Right hindlimb (tissue), 1 donor: ENCODE measurements around the gene USP32.
"Not testable (repeated sequence)": the region's sequence is repeated elsewhere in the genome, so short reads cannot be mapped to it uniquely, and the experiment has no call there.

Experiments used
- DNase-seq: peaks from one replicate; pipeline ENCODE4 v3.0.0-alpha.2; 2018

Gene USP32

DNA sequence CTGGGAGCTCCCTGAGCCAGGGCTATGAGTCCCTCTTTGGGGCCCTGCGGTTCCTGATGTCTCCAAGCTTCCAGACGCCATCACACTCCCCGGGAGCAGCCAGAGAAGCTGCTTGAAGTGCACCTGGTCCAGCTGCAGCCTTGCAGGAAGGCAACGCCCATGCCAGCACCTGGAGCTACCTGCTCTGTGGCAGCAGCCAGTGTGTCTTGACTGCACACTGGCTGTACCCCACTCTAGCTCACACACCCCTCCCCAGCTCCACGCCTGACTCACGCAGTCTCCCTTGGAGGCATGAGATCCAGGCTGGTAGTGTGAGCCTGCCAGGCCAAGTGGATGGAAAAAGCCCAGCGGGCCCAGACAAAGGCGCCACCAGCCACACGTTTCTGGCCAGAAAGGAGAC is 63.3 kb downstream of the USP32 start:
- DNase-seq, result no peak

DNA sequence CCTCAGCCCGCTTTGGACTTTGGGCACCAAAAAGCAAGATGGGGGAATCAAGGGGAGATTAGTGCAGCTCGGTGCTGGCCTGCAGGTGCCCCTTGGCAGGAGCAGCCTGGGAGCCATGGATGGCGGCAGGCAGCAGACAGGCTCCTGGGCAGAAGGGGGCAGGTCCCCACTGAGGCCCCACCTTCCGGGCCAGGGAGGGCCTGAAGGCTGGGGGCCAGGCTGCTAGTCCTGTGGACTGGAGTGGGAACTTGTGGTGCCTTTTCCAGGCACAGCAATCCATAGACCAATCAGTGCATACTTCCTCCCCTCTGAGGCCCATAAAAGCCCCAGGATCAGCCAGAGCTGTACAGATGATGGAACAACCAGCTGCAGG is 64.0 kb downstream of the USP32 start:
- DNase-seq, result no peak

DNA sequence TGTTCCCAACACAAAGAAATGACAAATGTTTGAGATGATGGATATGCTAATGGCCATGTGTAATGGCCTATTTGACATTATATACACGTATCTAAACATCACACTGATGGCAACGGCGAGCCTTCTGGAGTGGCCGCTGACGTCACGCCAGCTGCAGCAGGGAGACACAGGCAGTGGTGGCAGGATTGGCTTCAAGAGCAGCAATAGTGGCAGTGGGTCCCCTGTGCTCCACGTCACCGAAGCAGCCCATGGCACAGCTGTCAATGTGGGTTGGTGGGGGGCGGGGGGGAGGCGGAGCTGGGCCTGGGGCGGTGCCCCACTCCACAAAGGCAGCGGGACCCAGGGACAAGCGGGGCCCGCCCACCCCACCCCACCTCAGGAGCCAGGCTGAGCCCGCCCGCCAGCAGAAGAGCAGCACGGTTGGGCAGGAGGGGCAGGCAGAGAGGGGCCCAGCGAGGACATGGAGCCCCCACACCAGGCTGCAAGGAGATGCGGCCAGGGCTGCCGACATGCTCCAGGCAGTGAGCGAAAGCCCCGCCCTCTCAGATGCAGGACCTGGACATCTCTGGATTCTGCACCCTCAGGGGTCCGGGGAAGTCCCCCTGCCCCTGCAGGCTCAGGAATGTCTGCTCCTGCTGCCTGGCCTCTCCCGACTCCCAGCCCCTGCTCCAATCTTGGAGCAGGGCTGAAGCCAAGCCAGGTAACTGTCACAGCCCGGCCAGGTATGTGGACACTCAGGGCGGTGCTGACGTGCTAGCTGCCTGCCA is 64.6 kb downstream of the USP32 start:
- DNase-seq, result no peak

DNA sequence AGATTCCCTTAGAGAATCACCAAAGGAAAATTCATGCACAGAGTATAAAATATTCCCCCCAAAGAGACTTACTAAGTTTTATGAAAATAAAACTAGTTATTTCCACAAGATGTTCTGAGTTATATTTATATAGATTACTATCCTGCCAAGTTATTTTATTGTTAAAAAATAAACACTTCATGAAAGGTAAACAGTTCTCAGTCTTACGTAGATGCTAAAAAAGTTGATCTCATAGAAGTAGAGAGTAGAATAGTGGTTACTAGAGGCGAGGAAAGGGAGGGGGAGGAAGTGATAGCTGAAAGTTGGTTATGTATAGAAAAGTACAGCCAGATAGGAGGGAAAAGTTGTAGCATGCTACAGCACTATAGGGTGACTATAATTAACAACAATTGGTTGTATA is 65.2 kb downstream of the USP32 start:
- no peak for DNase-seq

DNA sequence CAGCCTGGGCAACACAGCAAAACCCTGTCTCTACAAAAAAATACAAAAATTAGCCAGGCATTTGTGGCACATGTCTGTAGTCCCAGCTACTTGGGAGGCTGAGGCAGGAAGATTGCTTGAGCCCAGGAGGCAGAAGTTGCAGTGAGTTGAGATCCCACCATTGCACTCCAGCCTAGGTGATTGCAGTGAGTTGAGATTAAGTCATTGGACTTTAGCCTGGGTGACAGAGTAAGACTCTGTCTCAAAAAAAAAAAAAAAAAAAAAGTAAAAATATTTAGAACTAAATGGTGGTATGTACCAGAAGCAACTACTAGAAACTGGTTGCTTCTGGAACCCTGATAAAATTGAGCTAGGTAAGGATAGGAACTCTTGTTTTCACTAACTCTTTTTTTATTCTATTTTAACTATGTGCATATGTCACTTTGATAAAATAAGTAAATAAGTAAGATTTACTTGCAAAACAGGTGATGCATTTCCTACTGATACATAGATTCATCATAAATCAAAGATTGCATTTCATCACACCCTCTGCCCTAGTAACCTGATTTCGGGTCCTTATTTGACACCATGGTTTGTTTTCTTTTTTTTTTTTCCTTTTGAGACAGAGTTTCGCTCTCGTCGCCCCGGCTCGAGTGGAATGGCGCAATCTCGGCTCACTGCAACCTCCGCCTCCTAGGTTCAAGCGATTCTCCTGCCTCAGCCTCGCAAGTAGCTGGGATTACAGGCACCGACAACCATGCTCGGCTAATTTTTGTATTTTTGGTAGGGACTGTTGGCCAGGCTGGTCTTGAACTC is 66.0 kb downstream of the USP32 start:
- no peak for DNase-seq

DNA sequence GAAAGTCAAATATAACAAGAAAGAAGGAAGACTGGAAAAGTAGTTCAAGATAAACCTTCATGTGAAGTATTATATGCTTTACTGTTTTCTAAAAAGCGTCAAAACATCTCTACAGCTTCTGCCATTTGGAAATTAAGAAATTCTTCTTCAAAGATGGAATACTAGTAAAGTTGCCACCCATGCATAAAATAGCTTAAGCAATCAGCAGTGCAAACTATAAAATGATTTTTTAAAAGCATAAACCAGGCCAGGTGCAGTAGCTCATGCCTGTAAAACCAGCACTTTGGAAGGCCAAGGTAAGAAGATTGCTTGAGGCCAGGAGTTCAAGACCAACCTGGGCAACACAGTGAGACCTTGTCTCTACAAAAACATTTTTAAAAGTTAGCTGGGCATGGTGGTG is 68.2 kb downstream of the USP32 start:
- no peak for DNase-seq

DNA sequence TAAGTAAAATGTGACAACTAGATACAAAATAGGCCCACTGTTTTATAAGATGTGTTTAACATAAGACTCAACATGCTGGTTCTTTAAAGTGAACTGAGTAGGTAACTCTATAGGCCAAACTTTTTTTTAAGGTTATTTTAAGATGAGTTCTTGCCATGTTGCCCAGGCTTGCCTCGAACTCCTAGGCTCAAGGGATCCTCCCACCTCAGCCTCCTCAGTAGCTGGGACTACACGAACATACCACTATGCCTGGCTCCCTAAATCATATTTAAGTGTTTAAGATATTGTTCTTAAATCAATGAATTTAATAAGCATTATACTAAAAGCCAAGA is 69.9 kb downstream of the USP32 start:
- DNase-seq, result no peak

DNA sequence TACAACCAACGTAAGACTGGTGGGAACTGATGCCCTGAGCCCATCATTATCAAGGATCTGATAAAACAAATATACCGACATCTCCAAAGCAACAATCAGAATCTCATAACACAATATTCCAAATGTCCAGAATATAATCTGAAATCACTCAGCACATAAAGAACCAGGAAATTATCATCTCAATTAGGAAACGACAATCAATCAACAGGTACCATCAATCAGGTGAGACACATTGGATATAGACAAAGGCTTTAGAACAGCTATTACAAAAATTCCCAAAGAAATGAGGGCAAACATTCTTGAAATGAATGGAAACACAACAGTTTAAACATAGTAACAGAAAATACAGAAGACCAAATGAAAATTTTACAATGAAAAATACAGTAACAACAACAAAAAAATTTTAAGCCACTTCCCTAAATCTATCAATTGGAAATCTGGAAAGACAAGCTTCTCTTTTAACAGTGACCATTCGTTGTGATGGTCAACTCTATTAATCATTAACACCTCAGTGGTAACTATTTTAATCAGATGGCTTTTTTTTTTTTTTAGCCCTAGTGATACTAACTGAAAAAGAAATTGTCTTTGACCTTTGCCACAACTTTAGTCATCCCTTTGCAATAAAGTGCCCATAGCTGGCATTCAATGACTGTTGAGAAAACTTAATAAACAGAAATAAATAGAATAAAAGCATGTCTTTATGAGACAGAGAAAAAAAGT is 70.4 kb downstream of the USP32 start:
- no peak for DNase-seq

DNA sequence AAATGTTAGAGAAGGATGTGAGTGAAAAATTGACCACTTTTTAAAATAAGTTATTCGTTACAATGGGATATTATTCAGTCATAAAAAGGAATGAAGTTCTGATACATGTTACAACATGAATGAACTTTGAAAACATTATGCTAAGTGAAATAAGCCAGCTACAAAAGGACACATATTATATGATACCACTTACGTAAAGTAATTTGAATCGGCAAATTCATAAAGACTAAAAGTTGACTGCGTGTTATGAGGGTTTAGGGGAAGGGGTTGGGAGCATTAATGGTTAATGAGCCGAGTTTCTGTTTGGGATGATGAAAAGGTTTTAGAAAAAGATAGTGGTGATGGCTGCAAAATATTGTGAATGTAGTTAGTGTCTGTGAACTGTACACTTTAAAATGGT is 73.1 kb downstream of the USP32 start:
- DNase-seq, result no peak

DNA sequence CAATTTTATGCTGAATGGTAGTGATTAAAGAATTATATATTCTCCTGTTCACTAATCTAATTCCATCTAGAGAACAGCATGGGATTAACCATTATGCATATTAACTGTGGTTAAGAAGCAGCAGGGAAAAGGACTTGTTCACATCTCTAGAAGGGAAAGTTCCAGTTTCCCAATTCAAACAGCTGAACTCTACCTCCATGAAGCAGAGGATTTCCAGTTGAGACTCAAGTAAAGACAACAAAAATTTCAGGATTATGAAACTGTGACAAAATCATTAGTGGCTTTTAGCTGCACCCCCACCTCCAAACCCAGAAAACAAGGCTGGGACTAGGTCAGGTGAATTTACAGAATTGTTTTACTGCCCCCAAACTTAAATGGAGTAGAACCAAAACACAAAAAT is 73.6 kb downstream of the USP32 start:
- no peak for DNase-seq

DNA sequence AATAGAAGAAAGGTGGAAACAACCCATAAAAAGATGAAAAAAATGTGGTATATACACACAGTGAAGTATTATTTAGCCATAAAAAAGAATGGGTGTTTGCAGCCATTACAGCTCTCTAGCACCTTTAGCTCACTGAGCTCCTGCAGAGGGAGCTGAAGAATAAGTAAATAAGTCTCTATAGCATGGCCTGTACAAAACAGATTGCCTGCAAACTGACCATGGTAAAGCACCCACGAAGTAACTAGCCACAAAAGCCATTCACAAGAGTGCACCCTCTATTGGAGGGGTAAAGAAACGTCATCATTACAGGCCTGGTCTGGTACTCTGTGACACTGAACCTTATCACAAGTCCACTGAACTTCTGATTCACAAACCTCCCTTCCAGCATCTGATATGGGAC is 76.3 kb downstream of the USP32 start:
- no peak for DNase-seq

DNA sequence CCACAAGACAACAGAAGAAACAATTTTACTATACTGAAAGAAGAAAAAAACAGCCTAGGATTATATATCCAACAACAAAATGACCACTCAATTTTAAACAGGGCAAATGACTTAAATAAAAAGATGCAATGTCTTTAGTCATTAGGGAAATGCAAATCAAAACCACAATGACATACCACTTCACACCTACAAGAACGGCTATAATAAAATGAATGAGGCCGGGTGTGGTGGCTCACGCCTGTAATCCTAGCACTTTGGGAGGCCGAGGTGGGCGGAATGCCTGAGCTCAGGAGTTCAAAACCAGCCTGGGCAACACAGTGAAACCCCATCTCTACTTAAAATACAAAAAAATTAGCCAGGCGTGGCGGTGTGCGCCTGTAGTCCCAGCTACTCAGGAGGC is 77.0 kb downstream of the USP32 start:
- not testable (repeated sequence) for DNase-seq

DNA sequence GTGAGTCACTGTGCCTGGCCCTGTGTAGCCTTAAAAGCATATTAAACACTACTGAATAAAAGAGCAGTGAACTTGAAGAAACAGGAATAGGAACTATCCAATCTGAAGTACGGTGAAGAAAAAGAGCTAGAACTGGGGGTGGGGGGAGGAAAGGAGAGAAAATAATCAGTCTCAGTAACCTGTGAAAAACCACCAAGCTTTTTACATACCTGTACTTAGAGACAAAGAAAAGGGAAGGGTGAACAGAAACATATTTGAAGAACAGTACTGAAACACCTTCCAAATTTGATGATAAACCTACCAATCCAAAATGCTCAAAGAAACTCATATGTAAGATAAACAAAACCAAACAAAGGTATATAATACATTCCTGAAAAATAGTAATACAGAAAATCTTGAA is 77.5 kb downstream of the USP32 start:
- no peak for DNase-seq

DNA sequence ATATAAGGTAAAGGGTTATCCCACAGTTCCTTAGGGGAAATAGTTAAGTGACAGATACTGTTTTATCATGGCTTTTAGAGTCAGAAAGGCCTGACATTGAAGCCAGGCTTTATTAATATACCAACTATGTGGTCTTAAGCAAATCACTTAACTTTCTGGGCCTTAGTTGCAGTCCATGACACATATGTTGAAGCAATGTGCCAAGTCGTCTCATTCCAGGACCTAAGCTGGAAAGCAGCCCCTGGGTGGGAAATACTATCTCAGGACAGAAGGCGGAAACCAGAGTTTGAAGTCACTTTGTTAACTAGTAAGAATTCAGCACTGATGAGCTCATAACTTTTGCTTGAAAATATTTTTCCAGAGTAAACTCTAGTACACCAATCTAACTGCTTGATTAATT is 80.0 kb downstream of the USP32 start:
- DNase-seq, result peak; percentile 24

DNA sequence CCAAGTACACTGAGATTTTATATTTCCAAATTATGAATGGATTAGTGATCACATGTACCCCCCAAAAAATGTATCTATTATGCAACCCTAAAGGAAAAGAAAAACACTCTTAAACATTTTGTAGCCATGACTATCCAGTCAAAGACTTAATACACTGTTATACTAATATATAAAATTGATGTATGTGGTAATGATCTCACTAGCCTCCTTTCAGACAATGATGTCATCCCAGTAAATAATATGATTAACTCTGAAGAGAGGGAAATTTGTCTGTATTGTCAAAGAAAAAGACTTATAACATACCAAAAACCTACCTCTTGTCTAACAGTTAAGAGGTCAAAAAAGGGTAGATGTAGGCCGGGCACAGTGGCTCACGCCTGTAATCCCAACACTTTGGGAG is 80.7 kb downstream of the USP32 start:
- no peak for DNase-seq

DNA sequence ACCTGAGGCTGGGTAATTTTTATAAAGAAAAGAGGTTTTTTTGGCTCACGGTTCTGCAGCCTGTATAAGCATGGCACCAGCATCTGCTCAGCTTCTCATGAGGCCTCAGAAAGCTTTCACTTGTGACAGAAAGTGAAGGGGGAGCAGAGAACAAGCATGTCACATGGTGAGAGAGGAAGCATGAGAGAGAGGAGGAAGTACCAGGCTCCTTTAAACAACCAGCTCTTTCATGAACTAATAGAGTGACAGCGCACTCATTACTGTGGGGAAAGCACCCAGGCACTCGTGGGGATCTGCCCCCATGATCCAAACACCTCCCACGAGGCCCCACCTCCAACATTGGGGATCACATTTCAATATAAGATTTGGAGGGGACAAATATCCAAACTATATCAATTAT is 86.8 kb downstream of the USP32 start:
- DNase-seq, result no peak

DNA sequence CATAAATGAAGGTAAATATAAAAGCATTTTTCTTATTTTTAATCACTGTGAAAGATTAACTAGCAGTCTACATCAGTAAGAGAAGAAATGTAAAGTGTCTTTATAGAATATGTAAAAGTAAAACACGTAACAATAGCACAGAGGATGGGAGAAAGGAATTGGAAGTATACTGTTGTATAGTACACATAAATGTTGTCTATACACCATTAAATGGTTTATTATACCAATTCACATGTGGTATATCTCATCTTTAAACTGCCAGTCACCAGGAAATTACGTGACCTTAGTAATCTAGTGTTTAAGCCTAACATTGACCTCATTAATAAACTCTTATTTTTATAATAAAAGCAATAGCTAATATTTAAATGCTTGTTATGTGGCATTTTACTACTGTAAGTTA is 87.4 kb downstream of the USP32 start:
- no peak for DNase-seq

DNA sequence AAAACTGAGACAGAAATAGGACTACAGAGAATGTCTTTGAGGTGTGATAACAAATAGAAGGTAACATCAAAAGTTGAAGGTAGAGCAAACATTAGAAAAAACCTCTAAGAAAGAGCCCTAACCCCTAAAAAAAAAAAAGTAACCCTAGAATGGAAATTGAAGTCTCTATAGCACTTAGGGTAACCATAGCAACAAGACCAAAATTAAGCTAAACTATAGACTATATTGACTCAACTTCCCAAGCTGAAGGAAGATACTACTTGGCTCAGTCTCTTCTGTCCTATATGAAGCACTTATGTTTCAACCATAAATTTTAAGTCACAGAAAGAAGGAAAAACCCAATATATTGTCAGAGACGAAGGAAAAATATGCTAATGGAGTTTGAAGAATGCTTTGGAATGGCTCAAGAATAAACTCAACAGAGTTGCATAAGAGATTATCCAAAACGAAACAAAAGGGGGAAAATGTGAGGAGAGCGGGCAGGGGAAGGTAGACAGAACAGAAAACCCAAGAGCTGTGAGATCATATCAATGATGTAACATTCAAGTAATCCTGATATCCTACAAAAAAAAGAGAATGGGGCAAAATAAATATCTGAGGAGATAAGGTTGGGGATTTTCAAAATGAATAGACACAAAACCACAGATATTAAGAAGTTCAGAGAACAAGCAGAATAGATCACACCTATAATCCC is 88.4 kb downstream of the USP32 start:
- no peak for DNase-seq

DNA sequence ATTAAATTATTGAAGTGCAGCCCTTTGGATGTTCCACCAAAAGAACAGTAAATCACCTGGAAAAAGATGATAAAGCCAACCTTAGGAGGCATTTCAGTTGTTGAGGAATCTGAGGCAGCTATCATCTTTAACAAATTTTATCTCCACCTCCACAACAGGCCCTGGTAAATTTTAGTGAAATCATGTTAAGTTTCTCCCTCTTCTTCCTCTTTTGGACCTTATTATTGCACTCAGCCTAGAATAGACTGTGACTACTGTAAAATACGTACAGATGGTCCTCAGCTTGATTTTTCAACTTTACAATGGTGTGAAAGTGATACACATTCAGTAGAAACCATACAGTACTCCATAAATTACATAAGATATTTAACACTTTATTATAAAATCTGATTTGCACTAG is 90.3 kb downstream of the USP32 start:
- no peak for DNase-seq

DNA sequence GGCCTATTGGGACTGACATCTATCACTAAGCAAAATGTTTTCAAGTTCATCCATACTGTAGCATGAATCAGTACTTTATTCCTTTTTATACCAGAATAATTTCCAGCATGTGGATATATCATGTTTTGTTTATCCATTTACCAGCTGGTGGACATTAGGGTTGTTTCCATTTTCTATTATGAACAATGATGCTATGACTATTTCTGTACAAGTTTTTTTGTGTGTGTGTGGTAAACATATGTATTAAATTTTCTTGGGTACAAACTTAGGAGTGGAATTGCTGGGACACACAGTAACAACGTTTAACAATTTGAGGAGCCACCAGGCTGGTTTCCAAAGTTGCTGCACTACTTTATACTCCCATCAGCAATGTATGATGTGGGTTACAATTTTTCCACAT is 91.0 kb downstream of the USP32 start:
- no peak for DNase-seq

DNA sequence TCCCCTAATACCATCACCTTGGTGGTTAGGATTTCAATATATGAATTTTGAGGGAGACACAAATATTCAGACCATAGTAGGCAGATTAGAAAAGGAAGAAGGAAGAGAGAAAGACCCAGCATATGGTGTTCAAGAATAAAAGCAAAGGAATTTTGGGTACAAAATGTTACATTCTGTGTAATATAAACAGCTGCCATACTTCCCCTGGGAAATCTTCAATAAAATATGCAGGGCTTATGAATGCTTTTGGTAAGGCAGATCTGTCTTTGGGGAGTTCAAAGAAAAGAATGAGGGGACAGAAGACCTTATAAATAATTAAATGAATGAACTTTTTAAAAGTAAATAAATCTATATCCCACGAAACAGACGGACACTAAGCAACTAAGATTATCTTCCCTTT is 91.9 kb downstream of the USP32 start:
- DNase-seq, result no peak

DNA sequence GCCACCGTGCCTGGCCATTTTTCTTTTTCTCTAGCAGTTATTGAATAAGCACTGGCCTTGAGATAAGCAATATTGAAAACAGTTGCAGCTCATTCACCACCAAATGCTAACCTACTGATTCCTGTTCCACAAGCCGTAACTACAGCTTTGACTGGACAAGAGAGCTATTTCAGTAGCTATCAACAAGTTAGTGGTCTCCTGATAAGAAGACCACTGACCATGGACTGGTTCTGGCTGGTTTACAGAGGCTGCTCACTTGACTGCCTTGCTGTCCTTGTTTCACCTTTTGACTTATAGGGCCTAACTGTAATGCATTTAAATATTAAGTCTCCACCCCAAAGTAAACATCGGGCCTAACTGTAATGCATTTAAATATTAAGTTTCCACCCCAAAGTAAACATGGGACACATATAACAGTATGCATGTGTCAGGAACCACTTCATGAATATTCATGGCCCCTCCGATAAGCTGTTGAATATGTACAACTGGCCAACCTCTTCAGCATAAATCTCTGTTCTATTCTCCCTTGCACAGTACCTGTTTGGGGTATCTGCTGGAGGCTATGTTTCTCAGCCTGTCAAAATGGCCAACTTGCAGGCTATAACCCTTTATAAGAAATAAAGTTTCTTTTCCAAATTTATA is 94.1 kb downstream of the USP32 start:
- no peak for DNase-seq

DNA sequence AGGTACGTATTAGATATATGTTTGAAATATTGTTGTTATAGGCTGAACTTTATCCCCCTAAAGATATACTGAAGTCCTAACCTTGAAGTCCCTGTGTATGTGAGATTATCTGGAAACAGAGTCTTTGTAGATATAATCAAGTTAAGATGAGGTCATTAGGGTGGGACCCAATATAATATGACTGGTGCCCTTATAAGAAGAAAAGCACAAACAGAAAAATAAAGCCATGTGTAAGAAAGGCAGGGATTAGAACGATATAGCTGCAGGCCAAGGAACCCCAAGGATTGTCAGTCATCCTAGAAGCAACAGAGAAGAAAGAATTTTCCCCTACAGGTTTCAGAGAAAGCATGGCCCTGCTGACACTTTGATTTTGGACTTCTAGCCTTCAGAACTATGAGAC is 95.8 kb downstream of the USP32 start:
- no peak for DNase-seq
